WTC11 (cell line): Measurements from ENCODE around the gene ADAM8. TPM values are rescaled to one million over a fixed set of nuclear protein-coding genes. Genes with fewer than 3 reads are reported as not detected.

Source experiments
- ATAC-seq: fragments of 200-7000 bp; cut with Tn5 transposase; 2 replicates; pipeline ENCODE4 v1.10.0; 2021; ENCODE audit warnings: mild to moderate bottlenecking, moderate library complexity
- CTCF ChIA-PET: fragments of 300-600 bp; sonication (Branson Sonifier 250); formaldehyde crosslinking; loops from one replicate; lab custom pipeline; 2021; ENCODE audit warnings: antibody characterized with exemption; lab: Charles Lee
- POLR2A ChIA-PET: fragments of 350-600 bp; sonication (Branson Sonifier 250); formaldehyde crosslinking; loops from one replicate; lab custom pipeline; 2021; ENCODE audit warnings: antibody characterized with exemption; lab: Charles Lee
- DNase-seq: peaks from one replicate; pipeline ENCODE4 v3.0.0; 2021; ENCODE audit warnings: low spot score
- H3K27ac Mint-ChIP-seq: 2 replicates; pipeline ENCODE4 v1.8.0; 2021; ENCODE audit warnings: mixed read lengths
- H3K27me3 Mint-ChIP-seq: 2 replicates; pipeline ENCODE4 v1.8.0; 2021; ENCODE audit warnings: low read depth, mild to moderate bottlenecking, moderate library complexity, mixed read lengths
- H3K36me3 Mint-ChIP-seq: 2 replicates; pipeline ENCODE4 v1.8.0; 2021; ENCODE audit warnings: mixed read lengths
- H3K4me1 Mint-ChIP-seq: 2 replicates; pipeline ENCODE4 v1.8.0; 2022; ENCODE audit warnings: mixed read lengths
- H3K4me3 Mint-ChIP-seq: 2 replicates; pipeline ENCODE4 v1.8.0; 2021; ENCODE audit warnings: mild to moderate bottlenecking, moderate library complexity, mixed read lengths
- H3K9me3 Mint-ChIP-seq: 2 replicates; pipeline ENCODE4 v1.8.0; 2021; ENCODE audit warnings: mixed read lengths
- ETV6 ChIP-seq: sonication (generic); formaldehyde crosslinking; IDR thresholded peaks from 2 replicates; pipeline ENCODE4 v1.8.1; 2022; ENCODE audit warnings: mild to moderate bottlenecking, missing genetic modification reagents
- HMGA2 ChIP-seq: fragments of 250-450 bp; sonication (Bioruptor Pico); IDR thresholded peaks from 2 replicates; pipeline ENCODE4 v1.4.0; 2021; ENCODE audit warnings: mild to moderate bottlenecking, moderate library complexity
- KAT7 ChIP-seq: sonication (generic); formaldehyde crosslinking; IDR thresholded peaks from 2 replicates; pipeline ENCODE4 v1.8.1; 2023; ENCODE audit warnings: missing genetic modification reagents, mild to moderate bottlenecking, borderline replicate concordance
- NFATC4 ChIP-seq: fragments of 250-450 bp; sonication (Bioruptor Pico); IDR thresholded peaks from 2 replicates; pipeline ENCODE4 v1.9.0; 2021; ENCODE audit warnings: mild to moderate bottlenecking
- NR1H2 ChIP-seq: sonication (generic); formaldehyde crosslinking; IDR thresholded peaks from 2 replicates; pipeline ENCODE4 v1.9.0; 2021; ENCODE audit warnings: mild to moderate bottlenecking, moderate library complexity, missing genetic modification reagents
- SMAD3 ChIP-seq: sonication (generic); formaldehyde crosslinking; IDR thresholded peaks from 2 replicates; pipeline ENCODE4 v1.8.0; 2022; ENCODE audit warnings: missing genetic modification reagents, mild to moderate bottlenecking, borderline replicate concordance
- SP1 ChIP-seq: sonication (generic); formaldehyde crosslinking; conservative IDR thresholded peaks from 2 replicates; pipeline ENCODE4 v1.8.1; 2022; ENCODE audit warnings: missing genetic modification reagents
- ZBTB21 ChIP-seq: sonication (generic); formaldehyde crosslinking; IDR thresholded peaks from 2 replicates; pipeline ENCODE4 v1.8.1; 2023; ENCODE audit warnings: mild to moderate bottlenecking, missing genetic modification reagents, borderline replicate concordance
- ZNF121 ChIP-seq: sonication (generic); formaldehyde crosslinking; IDR thresholded peaks from 2 replicates; pipeline ENCODE4 v1.8.0; 2023; ENCODE audit warnings: missing genetic modification reagents
- ZNF263 ChIP-seq: sonication (generic); formaldehyde crosslinking; IDR thresholded peaks from 2 replicates; pipeline ENCODE4 v1.8.1; 2022; ENCODE audit warnings: low read depth, mild to moderate bottlenecking, moderate library complexity, missing genetic modification reagents
- total RNA-seq: library from RNA; stranded (reverse); gene quantifications from 3 replicates; pipeline ENCODE4 v1.2.3, GENCODE V29; 2021
- TF ChIP-seq, protein P1 (sequence below): fragments of 250-450 bp; sonication (Bioruptor Pico); conservative IDR thresholded peaks from 2 replicates; pipeline ENCODE4 v1.9.0; 2021; ENCODE audit warnings: mild to moderate bottlenecking
- TF ChIP-seq, protein P2 (sequence below): sonication (generic); formaldehyde crosslinking; IDR thresholded peaks from 2 replicates; pipeline ENCODE4 v1.8.1; 2023; ENCODE audit warnings: mild to moderate bottlenecking, missing genetic modification reagents, moderate library complexity
- TF ChIP-seq, protein P3 (sequence below): fragments of 200-600 bp; IDR thresholded peaks from 2 replicates; pipeline ENCODE4 v1.8.0; 2022; ENCODE audit warnings: antibody characterized with exemption
- TF ChIP-seq, protein P4 (sequence below): sonication (generic); formaldehyde crosslinking; IDR thresholded peaks from 2 replicates; pipeline ENCODE4 v1.8.0; 2022; ENCODE audit warnings: mild to moderate bottlenecking, missing genetic modification reagents
- TF ChIP-seq, protein P5 (sequence below): sonication (generic); formaldehyde crosslinking; IDR thresholded peaks from 2 replicates; pipeline ENCODE4 v1.8.1; 2023; ENCODE audit warnings: mild to moderate bottlenecking, missing genetic modification reagents, moderate library complexity
- TF ChIP-seq, protein P6 (sequence below): sonication (generic); formaldehyde crosslinking; IDR thresholded peaks from 2 replicates; pipeline ENCODE4 v1.8.0; 2023; ENCODE audit warnings: missing genetic modification reagents, mild to moderate bottlenecking, borderline replicate concordance
- TF ChIP-seq, protein P7 (sequence below): fragments of 250-450 bp; sonication (Bioruptor Pico); IDR thresholded peaks from 2 replicates; pipeline ENCODE4 v1.9.0; 2021; ENCODE audit warnings: moderate library complexity, mild to moderate bottlenecking, inconsistent platforms, borderline replicate concordance

Gene ADAM8
- total RNA-seq, 1 experiment from 2014 or later = 7.2 TPM

DNA sequence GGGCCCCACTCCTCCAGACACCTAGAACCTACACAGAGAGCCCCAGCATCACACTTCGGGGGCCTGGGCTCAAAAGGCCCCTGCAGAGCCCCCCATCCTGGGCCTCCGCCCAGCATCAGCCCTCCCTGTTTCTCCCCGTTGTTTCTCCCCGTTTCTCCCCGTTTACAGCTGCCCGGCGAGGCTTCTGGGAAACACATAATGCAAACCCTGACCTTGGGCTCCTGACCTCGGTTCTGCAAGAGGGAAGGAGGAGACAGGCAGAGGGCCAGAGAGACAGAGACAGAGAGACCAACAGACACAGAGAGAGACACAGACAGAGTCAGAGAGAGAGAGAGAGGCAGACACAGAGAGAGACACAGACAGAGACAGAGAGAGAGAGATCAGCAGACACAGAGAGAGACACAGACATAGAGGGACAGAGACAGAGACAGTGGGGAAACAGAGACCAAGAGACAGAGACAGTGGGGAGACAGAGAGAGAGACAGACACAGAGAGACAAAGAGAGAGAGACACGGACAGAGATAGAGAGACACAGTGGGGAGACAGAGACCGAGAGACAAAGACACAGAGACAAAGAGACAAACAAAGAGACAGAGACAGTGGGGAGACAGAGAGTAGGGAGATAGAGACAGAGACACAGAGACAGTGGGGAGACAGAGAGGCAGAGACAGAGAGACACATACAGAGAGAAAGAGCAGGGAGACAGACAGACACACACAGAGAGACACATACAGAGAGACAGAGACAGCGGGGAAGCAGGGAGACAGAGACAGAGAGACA lies 26.5 kb downstream of the ADAM8 start:
- no peak overlapping the region for H3K4me3 Mint-ChIP-seq

DNA sequence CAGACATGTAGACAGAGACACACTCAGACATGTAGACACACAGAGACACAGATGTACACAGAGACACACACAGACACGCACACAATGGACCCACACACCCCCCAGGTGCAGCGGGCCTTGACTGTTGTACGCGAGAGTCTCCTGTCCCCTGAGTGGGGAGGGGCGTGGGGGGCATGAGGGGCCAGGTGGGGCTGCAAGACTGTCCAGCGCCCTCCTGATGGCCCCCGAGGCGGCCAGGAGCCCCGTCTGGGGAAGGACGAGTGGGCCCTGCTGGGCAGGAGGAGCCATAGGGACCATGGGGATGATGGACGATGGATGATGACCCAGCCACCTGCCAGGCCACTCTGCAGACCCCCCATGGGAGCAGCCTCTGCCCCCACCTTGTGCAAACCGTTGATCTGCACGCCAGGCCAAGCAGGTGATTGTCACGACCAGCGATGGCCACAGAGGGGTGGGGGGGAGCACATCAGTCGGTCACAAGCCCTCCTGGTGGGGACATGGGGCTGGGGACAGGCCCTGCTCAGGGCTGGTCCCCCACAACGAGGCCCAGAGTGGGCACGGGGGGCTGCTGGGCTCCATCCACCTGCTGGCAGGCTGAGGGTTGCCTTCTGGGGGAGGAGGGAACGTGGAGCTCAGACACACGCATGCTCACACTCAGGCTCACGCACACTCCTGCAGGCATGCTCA lies 27.4 kb downstream of the ADAM8 start:
- DNase-seq (no peak), ATAC-seq (no peak)
- Mint-ChIP-seq H3K27me3 (no peaks in the 10 kb centered on the region), H3K4me1 (peaks cover 22% of the 10 kb centered on the region), H3K27ac (no peak overlapping the region), H3K36me3 (no peaks in the 10 kb centered on the region), H3K9me3 (no peaks in the 10 kb centered on the region), H3K4me3 (no peak overlapping the region)
- POLR2A ChIA-PET = no interaction called here
- CTCF ChIA-PET = no interaction called here
- TF ChIP-seq ZNF263 = no peak
- TF ChIP-seq, protein P1, sequence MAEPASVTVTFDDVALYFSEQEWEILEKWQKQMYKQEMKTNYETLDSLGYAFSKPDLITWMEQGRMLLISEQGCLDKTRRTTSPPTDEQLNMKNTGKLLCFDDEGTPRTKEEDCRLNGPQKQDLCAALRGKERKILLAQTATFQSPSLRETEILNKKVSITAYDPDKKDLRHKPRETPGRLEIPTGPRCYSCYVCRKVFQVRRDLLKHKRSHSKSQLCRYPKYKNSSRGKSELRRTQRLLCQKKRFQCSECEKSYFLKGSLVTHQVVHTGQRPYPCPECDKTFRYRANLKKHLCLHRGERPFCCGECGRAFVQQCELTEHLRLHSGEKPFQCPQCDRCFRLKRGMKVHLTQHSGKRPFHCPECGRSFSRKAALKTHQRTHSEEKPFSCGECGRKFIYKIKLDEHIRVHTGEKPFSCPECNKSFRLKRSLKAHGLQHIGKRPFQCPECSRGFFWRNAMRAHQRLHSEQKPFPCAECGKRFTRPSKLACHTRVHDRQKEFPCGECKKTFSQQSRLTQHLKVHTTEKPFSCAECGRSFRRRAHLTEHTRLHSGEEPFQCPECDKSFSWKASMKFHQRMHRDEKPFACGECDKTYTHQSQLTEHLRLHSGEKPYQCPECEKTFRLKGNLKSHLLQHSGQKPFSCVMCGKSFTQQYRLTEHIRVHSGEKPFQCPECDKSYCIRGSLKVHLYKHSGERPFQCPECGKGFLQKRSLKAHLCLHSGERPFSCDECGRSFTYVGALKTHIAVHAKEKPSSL = no peak
- TF ChIP-seq, protein P2, sequence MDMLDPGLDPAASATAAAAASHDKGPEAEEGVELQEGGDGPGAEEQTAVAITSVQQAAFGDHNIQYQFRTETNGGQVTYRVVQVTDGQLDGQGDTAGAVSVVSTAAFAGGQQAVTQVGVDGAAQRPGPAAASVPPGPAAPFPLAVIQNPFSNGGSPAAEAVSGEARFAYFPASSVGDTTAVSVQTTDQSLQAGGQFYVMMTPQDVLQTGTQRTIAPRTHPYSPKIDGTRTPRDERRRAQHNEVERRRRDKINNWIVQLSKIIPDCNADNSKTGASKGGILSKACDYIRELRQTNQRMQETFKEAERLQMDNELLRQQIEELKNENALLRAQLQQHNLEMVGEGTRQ (CRISPR knock-in tag) = no peak
- TF ChIP-seq, protein P3, sequence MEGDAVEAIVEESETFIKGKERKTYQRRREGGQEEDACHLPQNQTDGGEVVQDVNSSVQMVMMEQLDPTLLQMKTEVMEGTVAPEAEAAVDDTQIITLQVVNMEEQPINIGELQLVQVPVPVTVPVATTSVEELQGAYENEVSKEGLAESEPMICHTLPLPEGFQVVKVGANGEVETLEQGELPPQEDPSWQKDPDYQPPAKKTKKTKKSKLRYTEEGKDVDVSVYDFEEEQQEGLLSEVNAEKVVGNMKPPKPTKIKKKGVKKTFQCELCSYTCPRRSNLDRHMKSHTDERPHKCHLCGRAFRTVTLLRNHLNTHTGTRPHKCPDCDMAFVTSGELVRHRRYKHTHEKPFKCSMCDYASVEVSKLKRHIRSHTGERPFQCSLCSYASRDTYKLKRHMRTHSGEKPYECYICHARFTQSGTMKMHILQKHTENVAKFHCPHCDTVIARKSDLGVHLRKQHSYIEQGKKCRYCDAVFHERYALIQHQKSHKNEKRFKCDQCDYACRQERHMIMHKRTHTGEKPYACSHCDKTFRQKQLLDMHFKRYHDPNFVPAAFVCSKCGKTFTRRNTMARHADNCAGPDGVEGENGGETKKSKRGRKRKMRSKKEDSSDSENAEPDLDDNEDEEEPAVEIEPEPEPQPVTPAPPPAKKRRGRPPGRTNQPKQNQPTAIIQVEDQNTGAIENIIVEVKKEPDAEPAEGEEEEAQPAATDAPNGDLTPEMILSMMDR = no peak

More for the DNA sequence above, 26.5 kb downstream of the ADAM8 start:
- H3K4me1 Mint-ChIP-seq = peaks cover 16% of the 10 kb centered on the region
- TF ChIP-seq, protein P4, sequence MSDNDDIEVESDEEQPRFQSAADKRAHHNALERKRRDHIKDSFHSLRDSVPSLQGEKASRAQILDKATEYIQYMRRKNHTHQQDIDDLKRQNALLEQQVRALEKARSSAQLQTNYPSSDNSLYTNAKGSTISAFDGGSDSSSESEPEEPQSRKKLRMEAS (CRISPR knock-in tag) = no peak
- TF ChIP-seq HMGA2 (CRISPR knock-in tag) (no peak), ETV6 (CRISPR knock-in tag) (no peak), ZBTB21 (CRISPR knock-in tag) (no peak), NR1H2 (CRISPR knock-in tag) (no peak), ZNF121 (CRISPR knock-in tag) (no peak), KAT7 (no peak)
- TF ChIP-seq, protein P5, sequence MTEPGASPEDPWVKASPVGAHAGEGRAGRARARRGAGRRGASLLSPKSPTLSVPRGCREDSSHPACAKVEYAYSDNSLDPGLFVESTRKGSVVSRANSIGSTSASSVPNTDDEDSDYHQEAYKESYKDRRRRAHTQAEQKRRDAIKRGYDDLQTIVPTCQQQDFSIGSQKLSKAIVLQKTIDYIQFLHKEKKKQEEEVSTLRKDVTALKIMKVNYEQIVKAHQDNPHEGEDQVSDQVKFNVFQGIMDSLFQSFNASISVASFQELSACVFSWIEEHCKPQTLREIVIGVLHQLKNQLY (CRISPR knock-in tag) = no peak
- H3K27me3 Mint-ChIP-seq = no peaks in the 10 kb centered on the region
- H3K9me3 Mint-ChIP-seq = no peaks in the 10 kb centered on the region
- POLR2A ChIA-PET = no interaction called here
- DNase-seq (no peak), ATAC-seq (no peak)
- peak overlapping the region; percentile 8; the same call in 1 of the 2 replicates for H3K27ac Mint-ChIP-seq
- H3K36me3 Mint-ChIP-seq = no peaks in the 10 kb centered on the region
- CTCF ChIA-PET = no interaction called here

DNA sequence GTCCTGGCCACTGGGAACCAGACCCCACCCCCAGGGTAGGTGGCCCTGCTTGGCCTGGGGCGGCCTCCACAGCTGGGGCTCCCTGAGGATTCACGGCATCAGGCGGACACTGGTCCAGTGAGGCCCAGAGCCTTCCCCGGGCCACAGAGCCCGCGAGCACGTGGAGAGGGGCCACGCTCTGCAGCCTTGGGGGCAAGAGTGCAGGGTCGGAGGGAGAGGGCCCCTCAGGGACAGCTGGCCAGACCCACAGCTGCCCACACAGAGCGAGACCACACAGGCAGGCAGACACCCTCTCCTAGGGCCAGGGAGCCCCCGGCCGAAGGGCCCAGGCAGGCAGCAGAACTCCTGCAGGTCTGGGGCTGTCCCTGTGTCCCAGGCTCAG lies 28.3 kb downstream of the ADAM8 start:
- Mint-ChIP-seq H3K9me3 (no peaks in the 10 kb centered on the region), H3K36me3 (no peaks in the 10 kb centered on the region), H3K27ac (no peak overlapping the region), H3K4me3 (no peak overlapping the region), H3K27me3 (no peaks in the 10 kb centered on the region), H3K4me1 (peaks cover 28% of the 10 kb centered on the region)
- POLR2A ChIA-PET = no interaction called here
- ATAC-seq (no peak), DNase-seq (no peak)
- CTCF ChIA-PET = interaction anchor here (2.0 to 4.1 kb wide), 3 partner anchors 9 to 59 kb away, joined by 7 to 61 read pairs (median 16); no protein-coding TSS in a partner anchor
- TF ChIP-seq SP1 (CRISPR knock-in tag) = no peak
- TF ChIP-seq, protein P5 (CRISPR knock-in tag) = no peak
- no peak for TF ChIP-seq NFATC4 (CRISPR knock-in tag)
- TF ChIP-seq, protein P6, sequence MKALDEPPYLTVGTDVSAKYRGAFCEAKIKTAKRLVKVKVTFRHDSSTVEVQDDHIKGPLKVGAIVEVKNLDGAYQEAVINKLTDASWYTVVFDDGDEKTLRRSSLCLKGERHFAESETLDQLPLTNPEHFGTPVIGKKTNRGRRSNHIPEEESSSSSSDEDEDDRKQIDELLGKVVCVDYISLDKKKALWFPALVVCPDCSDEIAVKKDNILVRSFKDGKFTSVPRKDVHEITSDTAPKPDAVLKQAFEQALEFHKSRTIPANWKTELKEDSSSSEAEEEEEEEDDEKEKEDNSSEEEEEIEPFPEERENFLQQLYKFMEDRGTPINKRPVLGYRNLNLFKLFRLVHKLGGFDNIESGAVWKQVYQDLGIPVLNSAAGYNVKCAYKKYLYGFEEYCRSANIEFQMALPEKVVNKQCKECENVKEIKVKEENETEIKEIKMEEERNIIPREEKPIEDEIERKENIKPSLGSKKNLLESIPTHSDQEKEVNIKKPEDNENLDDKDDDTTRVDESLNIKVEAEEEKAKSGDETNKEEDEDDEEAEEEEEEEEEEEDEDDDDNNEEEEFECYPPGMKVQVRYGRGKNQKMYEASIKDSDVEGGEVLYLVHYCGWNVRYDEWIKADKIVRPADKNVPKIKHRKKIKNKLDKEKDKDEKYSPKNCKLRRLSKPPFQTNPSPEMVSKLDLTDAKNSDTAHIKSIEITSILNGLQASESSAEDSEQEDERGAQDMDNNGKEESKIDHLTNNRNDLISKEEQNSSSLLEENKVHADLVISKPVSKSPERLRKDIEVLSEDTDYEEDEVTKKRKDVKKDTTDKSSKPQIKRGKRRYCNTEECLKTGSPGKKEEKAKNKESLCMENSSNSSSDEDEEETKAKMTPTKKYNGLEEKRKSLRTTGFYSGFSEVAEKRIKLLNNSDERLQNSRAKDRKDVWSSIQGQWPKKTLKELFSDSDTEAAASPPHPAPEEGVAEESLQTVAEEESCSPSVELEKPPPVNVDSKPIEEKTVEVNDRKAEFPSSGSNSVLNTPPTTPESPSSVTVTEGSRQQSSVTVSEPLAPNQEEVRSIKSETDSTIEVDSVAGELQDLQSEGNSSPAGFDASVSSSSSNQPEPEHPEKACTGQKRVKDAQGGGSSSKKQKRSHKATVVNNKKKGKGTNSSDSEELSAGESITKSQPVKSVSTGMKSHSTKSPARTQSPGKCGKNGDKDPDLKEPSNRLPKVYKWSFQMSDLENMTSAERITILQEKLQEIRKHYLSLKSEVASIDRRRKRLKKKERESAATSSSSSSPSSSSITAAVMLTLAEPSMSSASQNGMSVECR = no peak
- TF ChIP-seq, protein P7, sequence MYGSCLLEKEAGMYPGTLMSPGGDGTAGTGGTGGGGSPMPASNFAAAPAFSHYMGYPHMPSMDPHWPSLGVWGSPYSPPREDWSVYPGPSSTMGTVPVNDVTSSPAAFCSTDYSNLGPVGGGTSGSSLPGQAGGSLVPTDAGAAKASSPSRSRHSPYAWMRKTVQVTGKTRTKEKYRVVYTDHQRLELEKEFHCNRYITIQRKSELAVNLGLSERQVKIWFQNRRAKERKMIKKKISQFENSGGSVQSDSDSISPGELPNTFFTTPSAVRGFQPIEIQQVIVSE (CRISPR knock-in tag) = no peak
- TF ChIP-seq HMGA2 (CRISPR knock-in tag) = no peak
- no peak for TF ChIP-seq SMAD3 (CRISPR knock-in tag)
